GM12801 (cell line): ENCODE data around the gene HS6ST2.

Source experiments
- CTCF ChIP-seq: IDR thresholded peaks from one replicate; pipeline ENCODE4 v1.5.1; 2011; ENCODE audit warnings: control low read depth; ENCODE audit not compliant: insufficient read length; ENCODE audit errors: extremely low read depth

Gene HS6ST2

GRCh38 chrX:132807411-132808030 is 150.9 kb downstream of the HS6ST2 start:
- no peak for TF ChIP-seq CTCF

DNA sequence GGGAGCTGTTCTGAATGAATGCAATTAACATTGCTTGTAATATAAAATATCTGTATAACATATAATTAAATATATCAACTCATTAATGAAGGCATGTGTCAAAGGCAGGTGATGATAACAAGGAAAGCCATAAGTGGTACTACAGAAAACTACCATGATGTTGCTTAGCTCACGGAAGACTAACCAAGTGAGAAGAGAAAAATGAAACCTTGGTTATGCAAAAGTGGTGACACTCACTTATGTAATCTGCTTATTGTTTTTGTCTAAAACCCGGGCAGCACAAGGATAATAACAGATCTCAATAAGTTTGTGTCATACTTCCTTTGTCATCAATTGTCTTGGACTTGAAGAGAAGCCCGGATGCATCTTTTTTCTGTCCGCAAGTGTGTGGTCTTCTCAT is 156.4 kb downstream of the HS6ST2 start:
- no peak for TF ChIP-seq CTCF

DNA sequence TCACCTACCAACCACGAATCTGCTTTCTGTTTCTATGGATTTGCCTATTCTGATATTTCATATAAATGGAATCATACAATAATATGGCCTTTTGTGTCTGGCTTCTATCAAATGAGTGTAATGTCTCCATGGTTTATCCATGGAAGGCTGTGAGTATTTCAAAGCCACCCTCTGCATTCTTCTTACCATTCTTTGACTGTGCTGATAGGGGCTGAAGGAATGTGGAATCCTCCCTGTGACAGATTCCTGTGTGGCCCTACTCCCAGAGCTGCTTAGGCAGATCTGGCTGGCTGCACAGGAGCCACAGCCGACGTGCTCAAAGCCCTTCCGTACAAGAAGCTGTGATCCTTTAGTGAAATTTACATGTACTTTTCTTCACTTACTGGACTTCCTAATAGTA is 163.2 kb downstream of the HS6ST2 start:
- TF ChIP-seq CTCF: no peak

DNA sequence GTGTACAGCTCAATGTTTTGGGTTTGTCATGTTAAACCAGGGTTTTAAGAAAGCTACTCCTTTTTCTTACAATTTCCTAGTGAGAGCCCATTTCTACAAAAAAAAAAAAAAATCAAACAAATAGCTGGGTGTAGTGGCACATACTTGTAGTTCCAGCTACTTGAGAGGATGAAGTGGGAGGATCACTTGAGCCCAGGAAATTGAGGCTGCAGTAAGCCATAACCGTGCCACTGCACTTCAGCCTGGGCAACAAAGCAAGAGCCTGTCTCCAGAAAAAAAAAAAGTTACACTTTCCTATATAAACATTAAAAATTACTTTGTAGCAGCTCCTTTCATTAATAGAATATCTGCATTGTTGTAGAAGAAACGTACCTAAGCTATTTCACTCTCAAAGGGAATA is 166.7 kb downstream of the HS6ST2 start:
- no peak for TF ChIP-seq CTCF

DNA sequence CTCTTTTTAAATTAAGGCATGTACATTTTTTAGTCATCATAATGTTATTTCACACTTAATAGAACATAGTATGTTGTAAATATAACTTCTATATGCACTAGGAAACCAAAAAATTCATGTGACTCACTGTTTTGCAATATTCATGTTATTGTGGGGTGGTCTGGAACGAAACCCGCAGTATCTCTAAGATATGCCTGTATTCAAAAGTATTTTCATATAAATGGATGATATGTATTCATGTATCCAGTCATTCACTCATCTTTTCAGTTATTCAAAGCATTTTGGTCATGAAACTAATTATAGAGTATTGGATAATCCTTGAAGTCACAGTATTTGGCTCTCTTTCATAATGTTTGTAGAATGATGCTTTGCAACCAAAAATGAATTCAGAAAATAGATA is 168.1 kb downstream of the HS6ST2 start:
- no peak for TF ChIP-seq CTCF

DNA sequence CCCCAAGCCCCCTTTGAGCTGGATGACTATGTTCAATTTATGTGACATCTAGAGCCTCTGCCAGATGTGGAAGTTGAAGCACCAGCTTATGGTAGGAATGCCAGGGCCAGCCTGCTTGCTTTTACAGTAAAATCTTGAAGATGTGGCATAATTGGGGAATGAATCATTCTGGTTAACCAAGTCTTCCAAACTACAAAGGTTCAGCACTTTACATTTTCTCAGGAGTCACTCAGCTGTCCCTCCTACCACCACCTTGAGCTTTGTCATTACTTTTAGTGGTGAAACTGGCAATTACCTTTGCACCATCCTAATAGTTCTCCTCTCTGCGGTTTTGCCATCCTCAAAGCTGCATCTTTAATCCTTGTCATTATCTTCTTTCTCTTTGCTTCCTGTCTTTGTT is 172.2 kb downstream of the HS6ST2 start:
- no peak for TF ChIP-seq CTCF

DNA sequence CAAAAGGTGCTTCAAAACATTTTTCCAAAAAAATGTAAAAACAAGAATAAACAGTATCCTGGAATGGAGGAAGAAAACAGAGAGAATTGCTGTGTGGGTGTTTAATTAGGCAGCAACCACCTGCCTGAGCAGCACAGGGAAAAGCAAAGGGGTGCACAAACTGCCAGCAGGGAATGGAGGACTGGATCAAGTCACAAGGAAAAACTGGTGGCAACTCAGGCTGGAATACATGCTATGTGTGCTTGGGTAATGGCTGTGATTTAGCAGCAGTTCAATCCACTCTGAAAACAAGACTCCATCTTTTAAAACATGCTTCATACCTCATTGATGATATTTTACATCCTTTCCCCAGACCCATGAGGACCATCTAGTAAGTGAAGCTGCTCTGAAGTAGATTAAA is 179.5 kb downstream of the HS6ST2 start:
- no peak for TF ChIP-seq CTCF
